ENCODE results near the gene CASP1. TPM values are rescaled to one million over a fixed set of nuclear protein-coding genes. Genes with fewer than 3 reads are reported as not detected.

CASP1 gene
- total RNA-seq, 2 experiments from 2014 or later = 28.5 to 37.1 TPM

DNA sequence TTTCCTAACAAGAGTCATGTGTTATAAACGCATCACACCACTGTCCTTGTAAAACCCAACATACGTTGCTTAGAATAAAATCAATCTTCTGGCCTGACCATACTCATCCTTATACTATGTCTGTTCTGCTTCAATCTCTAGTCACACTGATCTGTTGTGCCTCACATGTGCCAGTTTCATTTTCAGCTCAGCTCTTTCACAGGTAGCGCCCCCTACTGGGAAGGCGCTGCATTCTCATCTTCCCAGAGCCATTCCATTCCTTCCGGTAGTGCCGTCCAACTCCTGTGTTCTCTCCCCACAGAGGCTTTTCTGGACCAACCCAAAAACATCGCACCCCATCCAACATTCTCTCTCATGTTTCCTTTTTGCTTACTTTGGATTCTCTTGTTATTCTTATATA, 34.1 kb downstream of the CASP1 start:
- H3K4me1 Mint-ChIP-seq (ENCODE audit: low read depth) = peaks cover 5% of the 10 kb centered on the region
- POLR2A ChIA-PET = no interaction called here

DNA sequence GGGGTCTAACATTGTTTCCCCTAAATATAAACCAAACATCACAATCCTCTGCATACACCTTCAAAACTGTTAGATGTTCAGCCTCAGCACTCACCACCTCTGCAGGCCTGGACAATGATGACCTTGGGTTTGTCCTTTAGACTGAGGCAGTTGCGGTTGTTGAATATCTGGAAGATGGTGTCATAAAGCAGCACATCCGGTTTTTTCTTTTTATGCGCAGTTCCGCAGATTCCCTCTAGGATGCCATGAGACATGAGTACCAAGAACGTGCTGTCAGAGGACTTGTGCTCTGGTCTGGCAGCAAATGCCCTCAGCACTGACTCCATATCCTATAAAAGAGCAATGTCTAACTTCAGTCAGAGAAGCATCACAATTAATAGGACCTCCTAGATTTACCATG, 34.8 kb downstream of the CASP1 start:
- H3K4me1 Mint-ChIP-seq (ENCODE audit: low read depth) = peaks cover 5% of the 10 kb centered on the region
- no peak overlapping the region for H3K4me3 Mint-ChIP-seq
- peak; percentile 15 for DNase-seq
- POLR2A ChIA-PET = no interaction called here
- no peaks in the 10 kb centered on the region for H3K9me3 Mint-ChIP-seq
- no peaks in the 10 kb centered on the region for H3K27me3 Mint-ChIP-seq
- no peaks in the 10 kb centered on the region for H3K36me3 Mint-ChIP-seq
- intact Hi-C loops (cut with micrococcal nuclease) = loop anchor here (1.0 to 5.0 kb wide), 3 partner anchors 53 to 1318 kb away; no protein-coding TSS in a partner anchor
- H3K27ac Mint-ChIP-seq = no peak overlapping the region
- CTCF ChIA-PET = interaction anchor here (0.5 to 2.0 kb wide), 7 partner anchors 11 to 465 kb away, joined by 3 to 5 read pairs (median 3); partner anchors contain the start of gene CASP4

More for the DNA sequence above, 34.1 kb downstream of the CASP1 start:
- no peak overlapping the region for H3K27ac Mint-ChIP-seq
- no peaks in the 10 kb centered on the region for H3K27me3 Mint-ChIP-seq
- H3K36me3 Mint-ChIP-seq = no peaks in the 10 kb centered on the region
- CTCF ChIA-PET = interaction anchor here (0.5 to 2.0 kb wide), 9 partner anchors 11 to 466 kb away, joined by 3 to 5 read pairs (median 3); partner anchors contain the start of gene CASP4
- intact Hi-C loops (cut with micrococcal nuclease) = loop anchor here (1.0 to 5.0 kb wide), 3 partner anchors 53 to 1318 kb away; no protein-coding TSS in a partner anchor
- peak; percentile 74 for DNase-seq
- no peak overlapping the region for H3K4me3 Mint-ChIP-seq
- H3K9me3 Mint-ChIP-seq = no peaks in the 10 kb centered on the region

DNA sequence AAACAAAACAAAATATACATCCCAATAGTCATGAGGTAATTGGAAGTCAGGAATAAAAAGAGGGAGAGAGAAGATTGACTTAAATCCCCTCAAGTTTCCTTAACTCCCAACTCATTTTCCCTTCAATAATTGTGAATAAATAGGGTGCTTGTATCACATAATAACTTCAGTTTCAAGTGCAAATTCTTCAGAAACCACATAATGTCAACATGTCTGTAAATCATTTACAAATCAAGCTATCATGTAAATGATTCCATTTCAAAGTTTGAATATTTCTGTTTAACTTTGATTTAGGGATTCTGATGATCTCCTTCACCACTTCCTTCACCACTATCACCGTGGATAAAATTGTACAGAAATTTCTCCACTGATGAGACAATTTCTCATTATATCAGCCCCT, 35.2 kb downstream of the CASP1 start:
- peaks cover 5% of the 10 kb centered on the region for H3K4me1 Mint-ChIP-seq (ENCODE audit: low read depth)
- H3K36me3 Mint-ChIP-seq = no peaks in the 10 kb centered on the region

GRCh38 chr11:104997288-104997687, 37.7 kb downstream of the CASP1 start:
- intact Hi-C loops (cut with micrococcal nuclease) = no loop called here

More for the DNA sequence above, 35.2 kb downstream of the CASP1 start:
- intact Hi-C loops (cut with micrococcal nuclease) = loop anchor here (1.0 to 5.0 kb wide), 3 partner anchors 52 to 1317 kb away; no protein-coding TSS in a partner anchor
- Mint-ChIP-seq H3K27ac (no peak overlapping the region), H3K4me3 (no peak overlapping the region), H3K27me3 (no peaks in the 10 kb centered on the region), H3K9me3 (no peaks in the 10 kb centered on the region)
- CTCF ChIA-PET = no interaction called here
- DNase-seq = no peak
- POLR2A ChIA-PET = no interaction called here

DNA sequence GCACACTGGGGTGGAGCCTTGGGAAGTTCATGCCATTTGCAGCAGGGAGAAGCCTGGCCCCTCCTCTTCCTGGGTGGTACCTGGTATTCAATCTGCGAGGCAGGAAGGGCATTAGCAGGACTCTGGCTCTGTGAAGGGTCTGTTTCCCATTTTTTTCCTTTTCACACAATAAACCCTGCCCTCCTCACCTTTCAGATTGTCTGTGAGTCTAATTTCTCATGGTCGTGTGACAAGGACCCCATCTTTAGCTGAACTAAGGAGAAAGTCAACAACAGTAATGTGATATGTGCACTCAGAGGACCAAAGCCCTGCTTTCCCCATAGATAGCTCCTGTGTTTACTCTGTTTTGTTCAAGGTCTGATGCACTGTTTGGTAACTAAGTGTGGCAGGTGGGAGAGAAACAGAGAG, 39.9 kb downstream of the CASP1 start:
- Mint-ChIP-seq H3K27ac (no peak overlapping the region), H3K27me3 (no peaks in the 10 kb centered on the region), H3K36me3 (no peaks in the 10 kb centered on the region), H3K4me1 (ENCODE audit: low read depth) (no peaks in the 10 kb centered on the region), H3K4me3 (no peak overlapping the region), H3K9me3 (no peaks in the 10 kb centered on the region)
- ChIA-PET POLR2A (no interaction called here), CTCF (no interaction called here)
- no peak for DNase-seq
- intact Hi-C loops (cut with micrococcal nuclease) = no loop called here

More at GRCh38 chr11:104997288-104997687, 37.7 kb downstream of the CASP1 start:
- ChIA-PET CTCF (interaction anchor here (0.8 kb wide), 1 partner anchor 10 kb away, joined by 3 read pairs; no protein-coding TSS in a partner anchor), POLR2A (interaction anchor here (0.6 kb wide), 1 partner anchor 24 kb away, joined by 3 read pairs; no protein-coding TSS in a partner anchor)
- Mint-ChIP-seq H3K4me1 (ENCODE audit: low read depth) (peaks cover 5% of the 10 kb centered on the region), H3K27ac (no peak overlapping the region), H3K4me3 (no peak overlapping the region), H3K36me3 (no peaks in the 10 kb centered on the region), H3K27me3 (no peaks in the 10 kb centered on the region), H3K9me3 (no peaks in the 10 kb centered on the region)
- DNase-seq = no peak

- POLR2A ChIA-PET = no interaction called here
- H3K4me1 Mint-ChIP-seq (ENCODE audit: low read depth) = no peaks in the 10 kb centered on the region
- peaks cover 4% of the 10 kb centered on the region for H3K36me3 Mint-ChIP-seq
- no peaks in the 10 kb centered on the region for H3K27me3 Mint-ChIP-seq
- intact Hi-C loops (cut with micrococcal nuclease) = no loop called here
- H3K27ac Mint-ChIP-seq = no peak overlapping the region
- H3K9me3 Mint-ChIP-seq = peaks cover 6% of the 10 kb centered on the region
- H3K4me3 Mint-ChIP-seq = no peak overlapping the region
- DNase-seq = no peak
- CTCF ChIA-PET = no interaction called here
Measured at GRCh38 chr11:104992781-104993180, 42.2 kb downstream of the CASP1 start.

DNA sequence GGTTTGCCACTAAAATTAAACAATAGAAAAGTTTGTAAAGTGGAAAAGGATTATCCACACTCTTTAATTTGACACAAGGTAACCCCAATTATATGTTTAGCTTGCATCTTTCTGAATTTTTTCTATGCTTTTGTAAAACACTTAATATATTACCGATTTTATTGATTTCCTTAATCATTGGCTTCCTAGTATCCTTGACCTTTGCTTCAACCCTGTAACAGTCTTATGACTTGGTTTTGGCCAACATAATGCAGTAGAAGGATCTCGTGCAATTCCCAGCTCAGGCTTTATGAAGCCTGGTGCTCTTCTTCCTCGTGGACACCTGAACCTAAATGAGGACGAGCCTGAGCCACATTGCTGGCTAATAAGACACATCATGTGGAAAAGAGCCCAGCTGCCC, 43.0 kb downstream of the CASP1 start:
- no peak for DNase-seq
- H3K9me3 Mint-ChIP-seq = peaks cover 6% of the 10 kb centered on the region
- intact Hi-C loops (cut with micrococcal nuclease) = no loop called here
- peaks cover 4% of the 10 kb centered on the region for H3K36me3 Mint-ChIP-seq
- no peak overlapping the region for H3K27ac Mint-ChIP-seq
- H3K4me1 Mint-ChIP-seq (ENCODE audit: low read depth) = no peaks in the 10 kb centered on the region
- no peak overlapping the region for H3K4me3 Mint-ChIP-seq
- H3K27me3 Mint-ChIP-seq = no peaks in the 10 kb centered on the region
- CTCF ChIA-PET = interaction anchor here (0.5 kb wide), 1 partner anchor 152 kb away, joined by 3 read pairs; no protein-coding TSS in a partner anchor
- POLR2A ChIA-PET = no interaction called here

DNA sequence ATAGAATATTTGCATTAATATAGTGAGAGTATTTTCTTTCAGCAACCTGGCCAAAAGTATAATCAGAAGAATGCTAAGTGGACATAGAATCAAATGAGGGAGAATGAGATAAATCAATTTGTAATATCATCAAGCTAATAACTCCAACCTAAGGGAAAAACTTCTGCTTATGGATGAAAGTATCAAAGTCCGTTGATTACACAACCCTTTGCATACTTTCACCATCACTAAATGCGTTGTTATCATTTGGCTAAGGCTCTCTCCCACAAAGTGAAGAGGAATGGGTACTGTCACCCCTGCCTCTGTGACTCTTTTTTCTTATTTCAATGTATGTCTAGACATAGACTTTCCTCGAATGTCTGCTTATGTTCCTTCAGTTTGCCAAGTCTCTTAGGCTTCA, 50.1 kb downstream of the CASP1 start:
- no peak for DNase-seq
- Mint-ChIP-seq H3K27me3 (no peaks in the 10 kb centered on the region), H3K4me3 (no peak overlapping the region), H3K4me1 (ENCODE audit: low read depth) (no peaks in the 10 kb centered on the region), H3K36me3 (peaks cover 4% of the 10 kb centered on the region), H3K9me3 (peaks cover 6% of the 10 kb centered on the region), H3K27ac (no peak overlapping the region)
- intact Hi-C loops (cut with micrococcal nuclease) = no loop called here
- ChIA-PET POLR2A (no interaction called here), CTCF (no interaction called here)

GRCh38 chr11:104979839-104980238, 55.1 kb downstream of the CASP1 start:
- Mint-ChIP-seq H3K4me3 (no peak overlapping the region), H3K27ac (no peak overlapping the region), H3K36me3 (no peaks in the 10 kb centered on the region), H3K27me3 (no peaks in the 10 kb centered on the region), H3K9me3 (peaks cover 3% of the 10 kb centered on the region), H3K4me1 (ENCODE audit: low read depth) (peaks cover 5% of the 10 kb centered on the region)
- POLR2A ChIA-PET = no interaction called here
- CTCF ChIA-PET = interaction anchor here (1.7 kb wide), 1 partner anchor 13 kb away, joined by 3 read pairs; no protein-coding TSS in a partner anchor
- intact Hi-C loops (cut with micrococcal nuclease) = no loop called here
- no peak for DNase-seq

Other genes starting within 250 kb of the CASP1 start
- not detected for gene CASP12, start 136.7 kb downstream of the CASP1 start, total RNA-seq
- gene CASP4, start 66.6 kb downstream of the CASP1 start, total RNA-seq = 10 to 100 TPM; 58.2 to 58.3 TPM
- not detected for gene CASP5, start 12.0 kb downstream of the CASP1 start, total RNA-seq
- 10 to 100 TPM in 1 of 2 experiments, 1 to 10 TPM in 1; 8.6 to 10.5 TPM for gene CARD16, start 10.2 kb upstream of the CASP1 start, total RNA-seq
- gene CARD18, start 104.6 kb upstream of the CASP1 start, total RNA-seq = not detected